BJ (cell line): ENCODE data around the gene TUBGCP6. TPM values are rescaled to one million over a fixed set of nuclear protein-coding genes. Genes with fewer than 3 reads are reported as not detected.

Experiments used
- CTCF ChIA-PET: fragments of 350-600 bp; formaldehyde crosslinking; extraction: SDS; loops from one replicate; lab custom pipeline; 2021; ENCODE audit warnings: antibody characterized with exemption, inconsistent platforms; lab: Yijun Ruan, JAX
- POLR2A ChIA-PET: fragments of 300-600 bp; sonication (Branson Sonifier 250); formaldehyde crosslinking; extraction: SDS; loops from one replicate; lab custom pipeline; 2021; ENCODE audit warnings: antibody characterized with exemption; lab: Charles Lee
- DNase-seq: peaks from one replicate; pipeline ENCODE4 v3.0.0-alpha.2; 2011; ENCODE audit warnings: low read depth
- H3K27me3 ChIP-seq: 2 replicates; pipeline ENCODE4 v1.6.0; 2011; ENCODE audit warnings: low read length; ENCODE audit not compliant: control insufficient read depth, insufficient read depth
- H3K36me3 ChIP-seq: 2 replicates; pipeline ENCODE4 v1.5.1; 2011; ENCODE audit warnings: low read length; ENCODE audit not compliant: control insufficient read depth, insufficient read depth
- H3K4me3 ChIP-seq: 2 replicates; pipeline ENCODE4 v1.5.1; 2011; ENCODE audit warnings: low read depth, mild to moderate bottlenecking, control low read depth, low read length
- polyA plus RNA-seq: library from polyadenylated mRNA; depleted of rRNA; stranded (reverse); fragments of >200 nt; gene quantifications from 2 replicates; pipeline ENCODE4 v1.2.3, GENCODE V29; 2011
- TF ChIP-seq, protein P1 (sequence below): IDR thresholded peaks from 2 replicates; pipeline ENCODE4 v1.5.1; 2011; ENCODE audit warnings: low read depth, mild to moderate bottlenecking, control low read depth, inconsistent platforms, low read length, moderate library complexity; ENCODE audit not compliant: insufficient read depth

The TUBGCP6 gene
- polyA plus RNA-seq, 1 experiment = 17.5 TPM

DNA sequence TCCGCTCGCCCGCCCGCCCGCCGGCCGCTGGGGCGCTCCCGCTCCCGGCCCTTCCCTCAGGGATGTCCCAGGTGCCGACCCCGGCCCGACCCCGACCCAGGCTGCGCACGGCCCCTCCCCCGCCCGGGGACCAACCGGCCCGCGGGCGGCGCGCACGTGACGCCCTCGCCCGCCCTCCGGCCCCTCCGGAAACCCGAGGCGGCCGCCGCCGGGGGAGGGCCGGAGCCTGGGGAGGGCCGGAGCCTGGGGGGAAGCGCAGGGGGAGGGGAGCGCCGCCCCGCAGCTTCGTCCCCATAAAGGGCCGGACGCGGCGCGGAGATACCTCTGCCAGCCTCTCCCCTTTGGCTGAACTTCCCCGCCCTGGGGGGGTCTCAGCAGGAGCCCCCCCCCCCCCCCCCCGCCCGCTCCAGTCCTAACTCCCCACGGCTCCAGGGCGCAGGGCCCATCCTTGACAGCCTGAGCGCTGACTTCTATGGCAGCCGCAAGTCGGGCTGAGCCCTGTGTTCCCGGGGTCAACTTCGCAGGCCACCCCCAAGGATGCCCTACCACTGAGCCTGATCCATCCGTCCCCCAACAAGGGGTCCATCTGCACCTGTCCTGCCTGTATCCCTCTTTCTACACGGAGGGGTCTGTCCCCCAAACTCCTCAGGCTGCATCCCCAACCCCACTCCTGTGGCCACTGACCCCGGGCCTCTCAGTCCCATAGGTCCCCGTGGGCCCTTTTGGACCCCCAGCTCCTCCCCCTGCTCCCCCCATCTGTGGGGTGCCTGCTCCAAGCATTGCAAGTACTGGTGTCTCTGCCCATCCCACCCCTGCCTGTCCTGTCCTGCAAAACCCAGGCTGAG lies 17.0 kb upstream of the TUBGCP6 start, which contains the start of gene MAPK12:
Gene MAPK12, minus strand, starts transcription at position 69 of the 845 bp plus-strand sequence. CDS start 174 bp downstream, outside the sequence.
- TF ChIP-seq, protein P1, sequence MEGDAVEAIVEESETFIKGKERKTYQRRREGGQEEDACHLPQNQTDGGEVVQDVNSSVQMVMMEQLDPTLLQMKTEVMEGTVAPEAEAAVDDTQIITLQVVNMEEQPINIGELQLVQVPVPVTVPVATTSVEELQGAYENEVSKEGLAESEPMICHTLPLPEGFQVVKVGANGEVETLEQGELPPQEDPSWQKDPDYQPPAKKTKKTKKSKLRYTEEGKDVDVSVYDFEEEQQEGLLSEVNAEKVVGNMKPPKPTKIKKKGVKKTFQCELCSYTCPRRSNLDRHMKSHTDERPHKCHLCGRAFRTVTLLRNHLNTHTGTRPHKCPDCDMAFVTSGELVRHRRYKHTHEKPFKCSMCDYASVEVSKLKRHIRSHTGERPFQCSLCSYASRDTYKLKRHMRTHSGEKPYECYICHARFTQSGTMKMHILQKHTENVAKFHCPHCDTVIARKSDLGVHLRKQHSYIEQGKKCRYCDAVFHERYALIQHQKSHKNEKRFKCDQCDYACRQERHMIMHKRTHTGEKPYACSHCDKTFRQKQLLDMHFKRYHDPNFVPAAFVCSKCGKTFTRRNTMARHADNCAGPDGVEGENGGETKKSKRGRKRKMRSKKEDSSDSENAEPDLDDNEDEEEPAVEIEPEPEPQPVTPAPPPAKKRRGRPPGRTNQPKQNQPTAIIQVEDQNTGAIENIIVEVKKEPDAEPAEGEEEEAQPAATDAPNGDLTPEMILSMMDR = no peak
- POLR2A ChIA-PET = no interaction called here
- CTCF ChIA-PET = interaction anchor here (1.2 to 4.7 kb wide), 6 partner anchors 10 to 80 kb away, joined by 3 to 28 read pairs (median 8); partner anchors contain the start of genes DENND6B and HDAC10
- no peaks in the 10 kb centered on the region for H3K27me3 ChIP-seq
- no peak for DNase-seq
- peak within 1 kb of the TSS; percentile 68 for H3K4me3 ChIP-seq
- H3K36me3 ChIP-seq = peaks cover 10% of the 10 kb centered on the region

DNA sequence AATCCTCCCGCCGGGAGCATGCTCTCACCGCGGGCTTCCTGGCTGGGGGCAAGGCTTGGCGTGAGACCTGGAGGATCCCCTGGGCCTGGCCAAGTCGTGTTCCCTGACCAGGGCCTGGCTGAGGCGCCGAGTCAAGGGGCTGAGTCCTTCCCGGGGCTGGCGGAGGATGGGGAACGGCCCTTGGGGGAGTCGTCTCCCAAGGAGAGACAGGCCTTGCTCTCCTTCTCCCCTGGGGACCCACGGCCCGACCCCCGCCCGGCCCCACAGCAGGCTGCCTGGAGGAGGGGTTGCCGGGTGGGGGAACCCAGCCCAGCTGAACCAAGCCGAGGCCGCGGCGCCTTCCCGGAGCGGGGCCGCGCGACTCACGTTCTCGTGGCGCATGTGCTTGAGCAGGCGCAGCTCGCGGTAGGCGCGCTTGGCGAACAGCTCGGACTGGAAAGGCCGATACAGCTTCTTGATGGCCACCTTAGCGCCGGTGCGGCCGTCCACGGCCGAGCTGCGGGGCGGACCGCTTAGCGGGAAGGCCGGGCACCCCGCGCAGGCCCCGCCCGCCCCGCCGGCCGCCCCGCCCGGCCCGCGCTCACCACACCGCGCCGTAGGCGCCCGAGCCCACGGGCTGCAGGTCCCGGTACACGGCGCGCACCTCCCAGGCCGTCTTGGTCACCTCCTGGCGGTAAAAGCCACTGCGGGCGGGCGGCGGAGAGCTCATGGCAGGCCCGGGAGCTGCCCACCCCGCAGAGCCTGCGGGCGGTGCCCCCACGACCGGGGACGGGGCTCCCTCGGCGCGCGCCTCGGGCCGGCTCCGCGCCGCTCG lies 16.2 kb upstream of the TUBGCP6 start:
- POLR2A ChIA-PET = interaction anchor here (0.6 kb wide), 1 partner anchor 48 kb away, joined by 4 read pairs; no protein-coding TSS in a partner anchor
- CTCF ChIA-PET = interaction anchor here (1.0 to 4.7 kb wide), 6 partner anchors 9 to 81 kb away, joined by 3 to 28 read pairs (median 7); partner anchors contain the start of genes DENND6B and HDAC10

DNA sequence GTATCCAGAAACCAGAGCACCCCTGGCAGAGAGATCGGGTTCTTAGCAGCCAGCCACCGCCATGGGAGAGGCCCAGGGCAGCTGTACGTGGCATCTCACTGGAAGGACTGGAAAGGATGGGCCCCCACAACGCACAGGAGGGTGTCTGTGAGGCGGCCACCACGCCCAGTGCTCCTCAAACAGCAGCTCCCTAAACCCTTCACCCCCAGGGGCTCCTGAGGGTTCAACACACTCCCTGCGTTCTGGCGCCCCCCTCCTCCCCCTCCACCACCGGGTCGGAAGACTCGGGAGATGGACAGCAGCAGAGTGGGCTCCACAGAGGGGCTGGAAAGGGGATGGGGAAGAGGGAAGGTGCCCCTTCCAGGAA lies 15.6 kb upstream of the TUBGCP6 start:
- Histone ChIP-seq H3K4me3 (peak overlapping the region; percentile 68), H3K27me3 (no peaks in the 10 kb centered on the region), H3K36me3 (peaks cover 18% of the 10 kb centered on the region)
- CTCF ChIA-PET = interaction anchor here (1.0 to 4.7 kb wide), 5 partner anchors 9 to 82 kb away, joined by 3 to 28 read pairs (median 6); partner anchors contain the start of gene HDAC10
- DNase-seq = no peak
- TF ChIP-seq, protein P1 = no peak
- POLR2A ChIA-PET = interaction anchor here (0.6 kb wide), 1 partner anchor 48 kb away, joined by 4 read pairs; no protein-coding TSS in a partner anchor

More for the DNA sequence above, 16.2 kb upstream of the TUBGCP6 start:
- no peak for DNase-seq
- Histone ChIP-seq H3K36me3 (peaks cover 15% of the 10 kb centered on the region), H3K4me3 (peak overlapping the region; percentile 68), H3K27me3 (no peaks in the 10 kb centered on the region)
- TF ChIP-seq, protein P1 = no peak

DNA sequence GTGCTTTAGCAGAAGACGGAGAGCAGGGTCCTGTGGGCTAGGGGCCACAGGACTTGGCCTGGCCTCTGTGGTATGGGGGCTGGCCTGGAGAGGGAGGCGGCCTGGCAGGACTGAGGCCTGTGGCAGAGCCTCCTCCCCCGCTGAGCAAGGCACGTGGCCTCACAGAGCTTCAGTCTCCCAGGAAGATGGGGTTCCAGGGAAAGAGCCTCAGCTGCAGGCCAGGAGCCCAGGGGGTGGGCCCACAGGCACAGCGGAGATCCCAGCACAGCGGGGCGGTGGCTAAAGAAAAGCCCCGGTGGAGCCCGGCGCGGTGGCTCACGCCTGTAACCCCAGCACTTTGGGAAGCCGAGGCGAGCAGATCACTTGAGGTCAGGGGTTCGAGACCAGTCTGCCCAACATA lies 14.5 kb upstream of the TUBGCP6 start:
- DNase-seq = no peak
- TF ChIP-seq, protein P1 = no peak
- H3K27me3 ChIP-seq = no peaks in the 10 kb centered on the region
- ChIA-PET POLR2A (no interaction called here), CTCF (interaction anchor here (0.7 to 2.7 kb wide), 2 partner anchors 16 to 83 kb away, joined by 3 to 9 read pairs; no protein-coding TSS in a partner anchor)
- H3K4me3 ChIP-seq = no peak overlapping the region
- H3K36me3 ChIP-seq = peaks cover 24% of the 10 kb centered on the region
